K562 (cell line): ENCODE data around the gene LY6G6D. TPM values are rescaled to one million over a fixed set of nuclear protein-coding genes. Genes with fewer than 3 reads are reported as not detected.

Experiments used
- CTCFL ChIP-seq: IDR thresholded peaks from 2 replicates; pipeline ENCODE4 v1.6.1; 2011; ENCODE audit warnings: borderline replicate concordance, low read depth, mild to moderate bottlenecking, moderate library complexity, low read length; ENCODE audit not compliant: insufficient read depth, poor library complexity, severe bottlenecking
- DEAF1 ChIP-seq: fragments of 450-650 bp; formaldehyde crosslinking; IDR thresholded peaks from 2 replicates; pipeline ENCODE4 v1.4.0; 2020; ENCODE audit warnings: mild to moderate bottlenecking, moderate library complexity
- E2F8 ChIP-seq: fragments of 450-650 bp; IDR thresholded peaks from 2 replicates; pipeline ENCODE4 v1.7.1; 2018; ENCODE audit warnings: mild to moderate bottlenecking, low read depth; ENCODE audit not compliant: partially characterized antibody
- GTF3C2 ChIP-seq: IDR thresholded peaks from 3 replicates; pipeline ENCODE4 v1.6.1; 2011; ENCODE audit warnings: borderline replicate concordance, mild to moderate bottlenecking, moderate library complexity; ENCODE audit not compliant: insufficient read length; ENCODE audit errors: extremely low read depth
- HMBOX1 ChIP-seq: sonication (generic); IDR thresholded peaks from 2 replicates; pipeline ENCODE4 v1.6.1; 2016
- KLF6 ChIP-seq: fragments of 250-450 bp; sonication (Bioruptor Pico); IDR thresholded peaks from 2 replicates; pipeline ENCODE4 v1.4.0; 2020; ENCODE audit warnings: mild to moderate bottlenecking, moderate library complexity, borderline replicate concordance
- L3MBTL2 ChIP-seq: fragments of 450-650 bp; IDR thresholded peaks from 2 replicates; pipeline ENCODE4 v1.6.1; 2016; ENCODE audit warnings: mild to moderate bottlenecking, moderate library complexity
- LEF1 ChIP-seq: fragments of 450-650 bp; IDR thresholded peaks from 2 replicates; pipeline ENCODE4 v1.6.1; 2016; ENCODE audit warnings: mild to moderate bottlenecking
- MAFF ChIP-seq: IDR thresholded peaks from 2 replicates; pipeline ENCODE4 v1.6.1; 2012; ENCODE audit warnings: low read length, improper control_type of control experiment
- NFATC3 ChIP-seq: fragments of 450-650 bp; IDR thresholded peaks from 2 replicates; pipeline ENCODE4 v1.6.1; 2017; ENCODE audit warnings: mild to moderate bottlenecking
- PHF21A ChIP-seq: fragments of 450-650 bp; IDR thresholded peaks from 2 replicates; pipeline ENCODE4 v1.6.1; 2017; ENCODE audit warnings: low read depth, borderline replicate concordance
- TEAD4 ChIP-seq, 2 experiments: sonication (generic) in 1 of 2; formaldehyde crosslinking in 1 of 2; IDR thresholded peaks; 2 replicates each; pipeline versions ENCODE4 v1.6.1 to v1.8.0; 2012 to 2022; ENCODE audit warnings: borderline replicate concordance in 1 of 2, inconsistent platforms in 1 of 2, low read length in 1 of 2, mild to moderate bottlenecking in 1 of 2, missing genetic modification reagents in 1 of 2
- polyA plus RNA-seq, 8 experiments: library from polyadenylated mRNA; depleted of rRNA in 4 of 8; stranded (reverse) in 5 of 8; unstranded in 3 of 8; fragments of >200 nt; fragmentation: Nextera tagmentation in 2 of 8; fragmentation: Illumina TruSeq in 1 of 8; extraction: Ambion mirVana in 2 of 8; extraction: Trizol in 1 of 8; gene quantifications; 2 replicates each; pipeline versions ENCODE4 v1.2.1 to v1.2.3, GENCODE V29; 2011 to 2014; ENCODE audit warnings: inconsistent platforms in 1 of 8, missing spikeins in 1 of 8
- total RNA-seq, 7 experiments: library from RNA; depleted of rRNA in 6 of 7; stranded (reverse); fragments of >200 nt in 6 of 7; fragmentation: Illumina TruSeq in 2 of 7; extraction: Trizol in 2 of 7; gene quantifications; 2 replicates each; pipeline versions ENCODE4 v1.2.1 to v1.2.3, GENCODE V29; 2011 to 2021; ENCODE audit warnings: low replicate concordance in 1 of 7

LY6G6D gene
- total and polyA plus RNA-seq, 9 of the 15 experiments (the other 6 are each of a cell fraction or from before 2014, with no cell fraction given): 0.30 to 0.38 TPM; not detected in 7

GRCh38 chr6:31702819-31703716 is 12.1 kb upstream of the LY6G6D start, which contains the start of gene ABHD16A (continued):
- TF ChIP-seq TEAD4 (IDR thresholded peaks at IDR 0.05; ENCODE audit: low read length) (peak; percentile 63; the same call in 1 of the 2 replicates), TEAD4 (CRISPR knock-in tag; IDR thresholded peaks at IDR 0.05; ENCODE audit: borderline replicate concordance) (no peak), KLF6 (CRISPR knock-in tag) (peak; percentile 81; the same call in 1 of the 2 replicates), E2F8 (peak; percentile 33), GTF3C2 (no peak), CTCFL (peak; percentile 84), MAFF (peak; percentile 61), LEF1 (peak; percentile 51; the same call in 1 of the 2 replicates), L3MBTL2 (peak; percentile 75), DEAF1 (peak; percentile 41), NFATC3 (peak; percentile 61; the same call in 1 of the 2 replicates), PHF21A (peak; percentile 63; the same call in 1 of the 2 replicates), HMBOX1 (0 out of 2 replicates have a peak, but pooled peaks have one; percentile 41)
